ENCODE measurements around the gene C11orf98. TPM values are rescaled to one million over a fixed set of nuclear protein-coding genes. Genes with fewer than 3 reads are reported as not detected.

C11orf98 gene
- total and polyA plus RNA-seq, 7 experiments from 2014 or later, result 23.2 to 103 (median 52.8) TPM

- CTCF ChIA-PET, result interaction anchor here (0.7 to 0.8 kb wide), 3 partner anchors 19 to 211 kb away, joined by 3 read pairs; partner anchors contain the start of genes C11orf98 and CSKMT
- Histone ChIP-seq H3K27ac (ENCODE audit: low read depth, low read length) (peak overlapping the region; percentile 97), H3K27me3 (ENCODE audit: control insufficient read depth in 2 of 2, insufficient read depth in 2 of 2, low read length in 2 of 2) (no peaks in the 10 kb centered on the region), H3K9me3 (ENCODE audit: control insufficient read depth in 2 of 3, low read length in 3 of 3) (no peaks in the 10 kb centered on the region), H3K4me1 (ENCODE audit: control insufficient read depth in 2 of 2, insufficient read depth in 2 of 2, low read length in 2 of 2) (peaks cover 6 to 30% of the 10 kb centered on the region in 2 donors), H3K4me3 (ENCODE audit: low read length) (peak overlapping the region; percentile 84), H3K36me3 (ENCODE audit: control insufficient read depth in 2 of 3, insufficient read depth in 3 of 3, low read length in 3 of 3) (peaks cover 0 to 37% (median 4%) of the 10 kb centered on the region in 3 experiments)
- Mint-ChIP-seq H3K27me3 (no peaks in the 10 kb centered on the region), H3K36me3 (peaks cover 0 to 23% (median 4%) of the 10 kb centered on the region in 5 donors), H3K4me1 (peaks cover 10 to 46% (median 40%) of the 10 kb centered on the region in 7 donors), H3K9me3 (peaks cover 0 to 2% (median 0%) of the 10 kb centered on the region in 11 donors), H3K4me3 (peak overlapping the region; percentile 94 to 99 (median 98)), H3K27ac (peak overlapping the region; percentile 92 to 98 (median 96))
- ATAC-seq (no peak), DNase-seq (peak in 1 of 9 donors; percentile 23)
- intact Hi-C loops (cut with micrococcal nuclease), result loop anchor here in 1 of 2 donors (1.0 kb wide), 1 partner anchor 8 kb away; the partner anchor contains the start of gene INTS5
- POLR2A ChIA-PET, result interaction anchor here (0.6 to 21.6 kb wide), 21 partner anchors 9 to 1622 kb away, joined by 3 to 332 read pairs (median 7); partner anchors contain the start of genes B3GAT3, BSCL2, C11orf98 and CSKMT
Observed at GRCh38 chr11:62645671-62645945, 19.4 kb downstream of the C11orf98 start.

- no peak for ATAC-seq
- no peak overlapping the region for H3K27ac ChIP-seq (ENCODE audit: low read depth, low read length)
- Mint-ChIP-seq H3K27ac (peak overlapping the region in 6 of 9 donors; percentile 42 to 75 (median 62)), H3K4me1 (peaks cover 18 to 54% (median 45%) of the 10 kb centered on the region in 7 donors), H3K9me3 (peaks cover 0 to 4% (median 0%) of the 10 kb centered on the region in 11 donors), H3K27me3 (no peaks in the 10 kb centered on the region), H3K36me3 (peaks cover 4 to 28% (median 10%) of the 10 kb centered on the region in 5 donors), H3K4me3 (peak overlapping the region; percentile 7 to 99 (median 52))
- POLR2A ChIA-PET, result interaction anchor here (0.6 to 21.6 kb wide), 15 partner anchors 9 to 1627 kb away, joined by 3 to 332 read pairs (median 7); partner anchors contain the start of genes B3GAT3, BSCL2, C11orf98 and CSKMT
- no peaks in the 10 kb centered on the region for H3K27me3 ChIP-seq (ENCODE audit: control insufficient read depth in 2 of 2, insufficient read depth in 2 of 2, low read length in 2 of 2)
- H3K36me3 ChIP-seq (ENCODE audit: control insufficient read depth in 2 of 3, insufficient read depth in 3 of 3, low read length in 3 of 3), result peaks cover 4 to 33% (median 5%) of the 10 kb centered on the region in 3 experiments
- peaks cover 10 to 41% of the 10 kb centered on the region in 2 donors for H3K4me1 ChIP-seq (ENCODE audit: control insufficient read depth in 2 of 2, insufficient read depth in 2 of 2, low read length in 2 of 2)
- H3K4me3 ChIP-seq (ENCODE audit: low read length), result no peak overlapping the region
- intact Hi-C loops (cut with micrococcal nuclease), result no loop called here
- CTCF ChIA-PET, result interaction anchor here (0.6 kb wide), 1 partner anchor 102 kb away, joined by 3 read pairs; no protein-coding TSS in a partner anchor
- H3K9me3 ChIP-seq (ENCODE audit: control insufficient read depth in 2 of 3, low read length in 3 of 3), result no peaks in the 10 kb centered on the region
- DNase-seq, result no peak
Observed at GRCh38 chr11:62644220-62644619, 20.8 kb downstream of the C11orf98 start.

- Histone ChIP-seq H3K27ac (ENCODE audit: low read depth, low read length) (peak overlapping the region; percentile 42), H3K36me3 (ENCODE audit: control insufficient read depth in 2 of 3, insufficient read depth in 3 of 3, low read length in 3 of 3) (peaks cover 27 to 79% (median 55%) of the 10 kb centered on the region in 3 experiments), H3K27me3 (ENCODE audit: control insufficient read depth in 2 of 2, insufficient read depth in 2 of 2, low read length in 2 of 2) (no peaks in the 10 kb centered on the region), H3K9me3 (ENCODE audit: control insufficient read depth in 2 of 3, low read length in 3 of 3) (no peaks in the 10 kb centered on the region), H3K4me3 (ENCODE audit: low read length) (no peak overlapping the region), H3K4me1 (ENCODE audit: control insufficient read depth in 2 of 2, insufficient read depth in 2 of 2, low read length in 2 of 2) (peaks cover 0 to 14% of the 10 kb centered on the region in 2 donors)
- DNase-seq (no peak), ATAC-seq (no peak)
- H3K36me3 Mint-ChIP-seq, result peaks cover 14 to 68% (median 45%) of the 10 kb centered on the region in 5 donors
- intact Hi-C loops (cut with micrococcal nuclease), result no loop called here
- peaks cover 16 to 41% (median 28%) of the 10 kb centered on the region in 7 donors for H3K4me1 Mint-ChIP-seq
- POLR2A ChIA-PET, result interaction anchor here (1.0 to 21.6 kb wide), 5 partner anchors 14 to 209 kb away, joined by 3 to 332 read pairs (median 4); partner anchors contain the start of genes C11orf98, CSKMT, GANAB and INTS5
- CTCF ChIA-PET, result no interaction called here
- peaks cover 0 to 1% (median 0%) of the 10 kb centered on the region in 11 donors for H3K9me3 Mint-ChIP-seq
- H3K27me3 Mint-ChIP-seq, result no peaks in the 10 kb centered on the region
- H3K4me3 Mint-ChIP-seq, result no peak overlapping the region
- peak overlapping the region in 8 of 9 donors; percentile 46 to 87 (median 64) for H3K27ac Mint-ChIP-seq
Observed at GRCh38 chr11:62632492-62632891, 32.5 kb downstream of the C11orf98 start.

- H3K4me3 Mint-ChIP-seq, result no peak overlapping the region
- peaks cover 0 to 3% (median 0%) of the 10 kb centered on the region in 11 donors for H3K9me3 Mint-ChIP-seq
- CTCF ChIA-PET, result interaction anchor here (1.8 kb wide), 1 partner anchor 35 kb away, joined by 5 read pairs; no protein-coding TSS in a partner anchor
- H3K4me1 Mint-ChIP-seq, result peaks cover 0 to 24% (median 3%) of the 10 kb centered on the region in 7 donors
- intact Hi-C loops (cut with micrococcal nuclease), result no loop called here
- H3K36me3 Mint-ChIP-seq, result peaks cover 26 to 59% (median 39%) of the 10 kb centered on the region in 5 donors
- Histone ChIP-seq H3K36me3 (ENCODE audit: control insufficient read depth in 2 of 3, insufficient read depth in 3 of 3, low read length in 3 of 3) (peaks cover 15 to 80% (median 40%) of the 10 kb centered on the region in 3 experiments), H3K9me3 (ENCODE audit: control insufficient read depth in 2 of 3, low read length in 3 of 3) (no peaks in the 10 kb centered on the region), H3K4me3 (ENCODE audit: low read length) (no peak overlapping the region), H3K4me1 (ENCODE audit: control insufficient read depth in 2 of 2, insufficient read depth in 2 of 2, low read length in 2 of 2) (no peaks in the 10 kb centered on the region), H3K27me3 (ENCODE audit: control insufficient read depth in 2 of 2, insufficient read depth in 2 of 2, low read length in 2 of 2) (no peaks in the 10 kb centered on the region), H3K27ac (ENCODE audit: low read depth, low read length) (no peak overlapping the region)
- POLR2A ChIA-PET, result interaction anchor here (0.9 to 2.6 kb wide), 6 partner anchors 8 to 37 kb away, joined by 4 to 14 read pairs (median 10); partner anchors contain the start of genes C11orf98, CSKMT and GANAB
- H3K27ac Mint-ChIP-seq, result peak overlapping the region in 5 of 9 donors; percentile 20 to 83 (median 67)
- ATAC-seq (peak; percentile 46), DNase-seq (no peak)
- H3K27me3 Mint-ChIP-seq, result no peaks in the 10 kb centered on the region
Observed at GRCh38 chr11:62627713-62628112, 37.3 kb downstream of the C11orf98 start.

GRCh38 chr11:62622476-62623089, 42.4 kb downstream of the C11orf98 start:
- Mint-ChIP-seq H3K4me3 (peak overlapping the region; percentile 85 to 99 (median 92)), H3K27ac (peak overlapping the region; percentile 92 to 99 (median 96)), H3K4me1 (peaks cover 13 to 29% (median 27%) of the 10 kb centered on the region in 7 donors), H3K9me3 (peaks cover 0 to 2% (median 0%) of the 10 kb centered on the region in 11 donors), H3K27me3 (no peaks in the 10 kb centered on the region), H3K36me3 (peaks cover 14 to 34% (median 19%) of the 10 kb centered on the region in 5 donors)
- POLR2A ChIA-PET, result interaction anchor here (0.6 to 10.0 kb wide), 21 partner anchors 12 to 1621 kb away, joined by 3 to 94 read pairs (median 10); partner anchors contain the start of genes C11orf98, CSKMT, EEF1G and EML3
- H3K27ac ChIP-seq (ENCODE audit: low read depth, low read length), result peak overlapping the region; percentile 92
- peaks cover 11% of the 10 kb centered on the region in 2 donors for H3K4me1 ChIP-seq (ENCODE audit: control insufficient read depth in 2 of 2, insufficient read depth in 2 of 2, low read length in 2 of 2)
- ATAC-seq (no peak), DNase-seq (no peak)
- H3K4me3 ChIP-seq (ENCODE audit: low read length), result no peak overlapping the region
- no peaks in the 10 kb centered on the region for H3K27me3 ChIP-seq (ENCODE audit: control insufficient read depth in 2 of 2, insufficient read depth in 2 of 2, low read length in 2 of 2)
- intact Hi-C loops (cut with micrococcal nuclease), result loop anchor here (1.0 to 2.0 kb wide), 8 partner anchors 10 to 50 kb away; partner anchors contain the start of genes C11orf98 (in 2 of the 2), CSKMT (in 2 of the 2), EML3 (in 2 of the 2) and GANAB (in 2 of the 2)
- no peaks in the 10 kb centered on the region for H3K9me3 ChIP-seq (ENCODE audit: control insufficient read depth in 2 of 3, low read length in 3 of 3)
- CTCF ChIA-PET, result interaction anchor here (0.6 to 1.8 kb wide), 6 partner anchors 11 to 285 kb away, joined by 3 to 9 read pairs (median 4); no protein-coding TSS in a partner anchor
- peaks cover 0 to 30% (median 13%) of the 10 kb centered on the region in 3 experiments for H3K36me3 ChIP-seq (ENCODE audit: control insufficient read depth in 2 of 3, insufficient read depth in 3 of 3, low read length in 3 of 3)

Data from naive thymus-derived CD4-positive, alpha-beta T cell (primary cell).